GM19372 (cell line): Measurements from ENCODE around the gene NHSL2.

Experiments used
- ATAC-seq: cut with Tn5 transposase; IDR thresholded peaks from one replicate; pipeline ENCODE4 v1.9.1; 2021; ENCODE audit warnings: mild to moderate bottlenecking, low read depth, moderate library complexity; ENCODE audit not compliant: unreplicated experiment

NHSL2 gene

DNA sequence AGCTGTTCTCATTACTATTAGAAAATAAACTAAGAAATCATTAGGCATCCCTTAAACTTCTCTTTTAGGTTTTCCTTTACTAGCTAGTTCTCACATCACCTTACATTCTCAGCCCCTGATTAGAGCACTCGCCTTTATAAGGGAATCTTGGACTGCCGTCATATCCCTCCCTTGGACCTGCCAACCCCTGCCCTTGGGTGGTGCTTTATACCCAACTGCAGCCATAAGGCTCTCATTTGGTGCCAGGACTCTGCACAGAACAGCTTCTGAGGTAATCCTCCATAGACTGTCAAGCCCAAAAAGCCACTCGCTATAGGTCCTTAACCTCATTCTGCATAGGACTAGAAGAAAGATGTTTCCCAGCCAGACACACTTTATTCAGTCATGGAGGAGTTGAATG, 67.5 kb downstream of the NHSL2 start:
- no peak for ATAC-seq

DNA sequence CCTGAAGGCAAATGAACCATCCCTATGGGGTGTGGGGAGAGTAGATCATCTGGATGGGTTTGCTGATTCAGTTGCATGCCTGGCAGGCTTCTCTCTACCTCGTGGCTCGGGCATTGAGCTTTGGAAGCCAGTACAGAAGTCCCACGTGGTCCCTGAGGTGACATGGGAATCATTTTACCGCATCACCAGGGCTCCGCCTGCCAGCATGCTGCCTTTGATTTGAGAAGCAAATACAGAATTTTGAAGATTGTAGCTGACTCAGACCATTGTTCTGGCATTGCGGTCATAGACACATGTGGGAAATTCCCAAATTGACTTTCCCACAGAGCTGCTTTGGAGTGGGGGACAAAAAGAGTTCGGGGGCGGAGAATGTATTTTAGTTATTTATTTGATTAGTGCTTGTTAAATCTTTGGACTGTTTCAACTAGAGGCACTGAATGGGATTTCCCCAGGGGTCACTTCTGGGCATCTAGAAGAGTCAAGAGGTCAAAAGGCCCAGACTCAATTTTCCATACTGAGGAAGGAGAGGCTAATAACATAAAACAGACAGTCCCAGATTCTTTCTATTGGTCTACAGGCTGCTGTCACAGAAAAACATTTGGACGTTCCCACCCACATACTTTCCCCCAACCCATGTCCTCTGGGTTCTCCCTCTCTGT, 79.3 kb downstream of the NHSL2 start:
- ATAC-seq: no peak

DNA sequence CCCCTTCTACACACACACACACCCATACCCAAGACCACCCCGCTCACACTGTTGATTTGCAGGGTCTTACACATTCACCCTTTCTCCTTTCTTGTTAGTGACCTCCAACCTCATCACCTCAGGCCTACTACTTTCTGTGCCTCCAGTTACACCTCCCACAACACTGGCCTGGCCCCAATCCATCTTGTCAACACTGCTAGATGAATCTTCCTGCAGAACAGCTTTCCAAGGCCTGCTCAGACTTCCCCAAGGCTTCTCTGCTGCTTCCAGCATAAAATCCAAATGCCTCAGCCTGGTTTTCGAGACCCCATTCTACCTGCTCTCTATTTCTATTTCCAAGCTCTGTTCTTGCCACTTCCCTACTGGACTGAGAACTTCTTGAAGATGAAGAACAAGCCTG, 79.9 kb downstream of the NHSL2 start:
- ATAC-seq: no peak

DNA sequence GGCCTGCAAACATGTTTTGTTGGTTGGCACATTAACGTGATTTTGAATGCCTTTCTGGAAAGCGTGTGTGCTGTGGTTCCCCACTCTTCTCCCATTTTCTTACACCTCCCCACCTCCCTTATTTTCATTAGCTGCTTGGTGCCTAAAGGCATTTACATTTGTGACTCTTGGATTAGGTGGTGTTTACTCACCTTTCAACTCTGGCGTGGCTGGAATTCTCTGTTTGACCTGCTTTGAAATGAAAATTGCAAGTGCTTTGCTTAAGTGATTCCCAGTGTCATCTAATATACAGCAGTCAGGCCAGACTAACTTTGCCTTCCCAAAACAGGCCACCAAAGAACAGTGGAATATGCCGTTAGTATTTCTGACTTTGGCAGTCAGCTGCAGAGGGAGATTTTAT, 80.5 kb downstream of the NHSL2 start:
- ATAC-seq: no peak

DNA sequence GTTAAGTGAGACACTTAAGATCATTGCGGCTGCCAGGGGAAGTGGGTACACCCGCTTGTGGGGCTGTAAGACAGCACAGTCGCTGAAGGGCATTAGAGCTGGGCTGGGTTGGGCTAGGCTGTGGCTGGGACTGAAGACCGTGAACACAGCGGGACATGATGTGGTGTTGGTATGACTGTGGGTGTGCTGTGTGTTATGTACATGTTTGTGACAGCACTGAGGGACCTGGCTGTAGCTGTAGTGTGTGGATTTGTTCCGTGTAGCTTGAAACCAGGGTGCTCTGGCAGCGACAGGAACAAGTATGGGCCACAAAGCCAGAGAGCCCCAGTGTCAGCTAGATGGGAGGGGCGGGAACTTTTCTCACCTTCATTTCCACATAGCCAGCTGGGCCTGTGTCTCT, 82.1 kb downstream of the NHSL2 start:
- no peak for ATAC-seq

DNA sequence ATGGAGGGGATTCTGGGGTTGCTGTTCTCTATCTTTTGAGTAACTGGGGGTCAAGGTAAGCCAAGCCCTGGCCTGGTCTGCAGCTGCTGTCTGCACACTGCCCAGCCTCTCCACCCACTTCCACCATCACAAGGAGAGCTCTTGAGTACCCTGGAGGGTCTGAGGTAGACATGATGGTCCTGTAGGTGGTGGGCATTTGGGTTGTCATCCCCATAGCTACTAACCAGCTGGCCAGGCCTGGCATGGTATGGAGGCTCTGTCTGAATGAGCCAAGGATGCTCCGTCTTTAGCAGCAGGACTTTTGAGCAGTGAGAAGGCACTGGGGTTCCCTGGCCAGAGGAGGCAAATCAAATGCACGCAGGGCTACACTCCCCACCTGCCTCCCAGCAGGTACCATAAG, 82.7 kb downstream of the NHSL2 start:
- ATAC-seq: no peak

DNA sequence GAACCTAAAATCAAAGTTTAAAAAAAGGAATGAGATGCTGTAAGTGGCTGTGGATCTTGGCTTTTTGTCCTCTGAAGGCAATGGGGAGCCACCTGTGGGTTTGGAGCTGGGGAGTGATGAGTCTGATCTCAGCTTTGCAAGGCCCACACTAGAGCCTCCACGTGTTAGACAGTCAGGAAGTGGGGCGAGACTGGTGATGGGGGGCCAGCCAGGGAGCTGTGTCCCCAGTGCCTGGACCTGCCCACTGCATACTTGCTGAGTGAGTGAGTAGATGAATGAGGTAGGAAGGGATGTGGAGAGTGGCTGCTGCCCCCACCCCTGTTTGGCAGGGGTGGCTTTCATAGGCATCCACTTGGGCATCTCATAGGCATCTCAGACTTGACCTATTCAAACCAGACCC, 84.0 kb downstream of the NHSL2 start:
- no peak for ATAC-seq

DNA sequence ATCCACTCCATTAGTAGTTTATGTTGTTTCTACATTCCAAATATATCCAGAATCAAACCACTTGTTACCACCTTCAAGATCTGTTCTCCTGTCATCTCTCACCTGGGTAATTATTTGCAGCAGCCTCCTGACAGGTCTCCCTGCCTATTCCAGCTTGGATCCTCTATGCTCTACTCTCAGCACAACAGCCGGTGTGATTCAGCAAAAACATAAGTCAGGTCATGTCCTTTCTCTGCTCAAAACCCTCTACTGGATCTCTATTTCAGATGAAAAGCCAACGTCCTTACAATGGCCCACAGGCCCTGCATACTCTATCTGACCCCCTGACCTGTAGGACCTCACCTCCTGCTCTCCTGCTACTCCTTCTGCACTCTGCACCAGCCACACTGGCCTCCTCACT, 84.5 kb downstream of the NHSL2 start:
- no peak for ATAC-seq

DNA sequence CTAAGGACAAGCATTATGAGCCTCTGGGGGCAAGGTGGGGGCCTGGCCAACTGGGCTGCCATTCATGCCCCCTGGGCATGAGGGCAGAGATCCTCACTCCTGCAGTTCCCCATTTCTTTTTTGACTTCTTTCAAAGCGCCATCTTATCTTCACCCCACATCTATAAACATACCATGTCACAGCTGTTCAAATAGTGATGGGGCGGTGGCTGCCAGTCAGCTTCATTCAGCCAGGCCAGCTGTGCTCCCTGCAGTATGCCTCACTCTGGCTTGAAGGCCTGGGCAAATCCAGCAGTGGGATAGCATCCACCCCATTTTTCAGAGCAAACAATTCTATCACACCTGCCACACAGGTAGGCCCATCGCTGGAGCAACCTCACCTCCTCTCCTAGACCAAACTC, 85.5 kb downstream of the NHSL2 start:
- ATAC-seq: no peak

DNA sequence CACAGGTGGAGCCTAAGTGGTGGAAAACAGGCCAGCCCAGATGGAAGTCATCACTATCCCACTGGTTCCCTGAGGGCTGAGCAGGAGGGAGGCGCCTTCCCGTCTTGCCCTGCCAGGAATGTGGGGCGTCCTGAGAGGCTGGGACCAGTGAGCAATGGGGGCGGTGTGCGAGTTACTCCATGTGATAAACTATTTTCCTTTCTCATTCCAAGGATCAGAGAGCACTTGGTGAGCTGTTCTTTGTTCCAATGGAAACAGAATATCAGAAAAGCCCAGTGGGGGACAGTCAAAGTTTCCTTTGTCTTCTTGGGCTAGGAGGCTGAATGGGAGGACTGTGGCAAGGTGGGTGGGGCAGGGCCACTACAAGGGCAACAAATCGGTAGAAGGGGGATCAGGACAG, 86.2 kb downstream of the NHSL2 start:
- ATAC-seq: no peak

DNA sequence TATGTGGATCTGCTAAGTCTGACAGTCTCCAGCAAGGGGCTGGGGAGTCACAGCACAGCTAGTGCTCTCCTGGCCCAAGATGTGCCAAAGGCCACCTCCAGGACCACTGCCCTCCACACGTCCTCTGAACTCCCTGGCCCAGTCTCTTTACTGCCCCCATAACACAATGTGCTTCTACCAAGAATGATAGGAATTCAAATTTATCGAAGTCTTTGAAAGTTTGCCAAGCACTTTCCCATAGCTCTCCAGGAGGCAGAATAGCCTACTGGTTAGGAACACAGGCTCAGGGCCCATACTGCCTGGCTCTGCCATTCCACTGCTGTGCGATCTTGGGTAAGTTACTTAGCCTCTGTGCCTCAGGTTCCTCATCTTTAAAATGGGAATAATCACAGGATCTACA, 86.7 kb downstream of the NHSL2 start:
- ATAC-seq: no peak

DNA sequence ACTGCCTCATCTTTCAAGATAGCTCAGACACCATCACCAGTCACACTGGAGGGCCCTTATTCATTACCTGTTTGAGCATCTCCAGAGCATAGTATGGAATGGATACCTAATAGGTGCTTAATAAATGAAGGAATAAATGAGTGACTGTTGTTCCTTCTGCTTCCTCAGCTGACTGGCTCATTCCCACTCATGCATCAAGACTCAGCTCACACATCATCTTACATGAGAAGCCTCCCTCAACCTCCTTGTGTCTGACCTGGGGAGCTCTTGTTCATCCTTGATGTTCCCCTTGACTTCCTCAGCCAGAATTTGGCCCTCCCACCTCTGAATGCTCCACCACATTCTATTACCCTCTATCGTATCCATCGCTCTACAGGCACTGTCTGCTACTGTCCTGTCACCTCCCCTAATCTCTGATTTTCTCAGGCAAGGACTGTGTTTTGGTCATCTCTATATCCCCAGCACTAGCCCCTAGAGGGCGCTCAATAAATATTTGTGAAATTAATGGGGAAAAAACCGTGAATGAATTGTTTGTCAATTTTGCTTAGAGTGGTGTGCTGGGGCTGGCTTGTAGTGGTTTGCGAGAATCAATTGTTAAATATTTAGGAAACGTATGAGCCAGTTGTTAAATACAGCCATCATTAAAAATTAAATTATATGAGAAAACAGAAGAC, 88.3 kb downstream of the NHSL2 start:
- no peak for ATAC-seq

DNA sequence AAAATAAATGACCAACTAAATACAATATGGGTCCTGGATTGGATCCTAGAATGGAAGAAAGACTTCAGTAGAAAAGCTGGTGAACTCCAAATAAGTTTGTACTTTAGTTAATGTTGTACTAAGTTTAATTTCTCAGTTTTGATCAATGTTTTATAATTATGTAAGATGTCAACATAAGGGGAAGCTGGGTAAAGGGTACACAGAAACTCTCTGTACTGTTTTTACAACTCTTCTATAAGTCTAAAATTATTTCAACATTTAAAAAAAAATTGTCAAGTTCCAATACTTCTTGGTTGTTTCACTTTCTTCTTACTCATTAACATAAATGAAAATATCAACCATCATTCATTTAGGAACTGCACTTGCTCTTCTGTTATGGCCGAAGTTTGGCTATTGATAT, 88.9 kb downstream of the NHSL2 start:
- ATAC-seq: no peak

DNA sequence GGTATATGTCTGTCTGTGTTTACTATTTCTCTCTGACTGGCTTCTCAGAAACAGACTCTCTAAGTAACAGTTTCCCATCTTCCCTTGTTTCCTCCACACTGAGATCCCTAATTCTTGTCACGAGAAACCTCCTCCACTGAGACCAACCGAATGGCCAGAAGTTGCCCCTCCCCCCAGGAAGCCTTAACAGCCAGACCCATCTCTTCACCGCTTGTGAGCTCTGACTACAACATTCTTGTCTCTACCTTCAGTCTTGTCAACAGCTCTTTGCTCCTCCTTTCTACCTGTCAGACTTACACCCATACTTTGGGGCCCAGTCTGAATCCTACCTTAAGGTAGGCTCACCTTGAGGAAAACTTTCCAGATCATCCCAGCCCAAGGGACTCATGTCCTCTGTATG, 90.8 kb downstream of the NHSL2 start:
- no peak for ATAC-seq

DNA sequence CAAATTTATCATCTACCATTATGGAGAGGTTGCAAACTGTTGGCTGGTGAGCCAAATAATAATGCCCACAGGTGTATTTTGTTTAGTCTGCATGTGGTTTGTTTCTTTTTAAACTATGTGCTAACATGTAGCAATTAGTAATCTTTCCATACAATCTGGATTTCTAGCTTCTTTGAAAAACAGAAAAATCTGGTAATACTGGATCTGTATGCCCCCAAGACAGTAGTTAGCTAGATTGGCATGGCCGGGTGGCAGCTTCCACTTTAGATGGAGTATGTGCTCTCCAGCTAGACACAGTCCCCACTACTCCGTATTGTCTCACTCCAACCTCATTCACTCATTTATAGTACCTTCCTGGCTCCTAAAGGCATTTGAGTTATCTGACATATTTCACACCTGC, 91.3 kb downstream of the NHSL2 start:
- no peak for ATAC-seq

DNA sequence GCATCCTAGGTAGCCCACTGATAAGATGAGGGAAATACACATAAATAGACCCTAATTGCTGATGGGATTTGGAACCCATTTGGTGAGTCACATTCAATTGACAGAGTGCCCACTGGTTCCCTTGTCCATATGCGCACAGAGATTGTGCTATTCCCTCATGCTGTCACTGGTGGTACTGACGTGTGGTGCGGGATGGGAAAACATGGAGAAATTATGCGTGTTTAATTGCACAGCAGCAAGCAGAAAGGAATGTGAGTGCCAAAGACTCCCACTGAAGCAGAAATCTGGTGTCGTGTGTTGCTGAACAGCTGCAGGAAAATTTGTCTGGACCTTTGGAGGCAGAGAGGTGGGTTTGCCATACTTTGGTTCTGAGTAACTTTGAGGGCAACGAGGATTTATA, 92.2 kb downstream of the NHSL2 start:
- no peak for ATAC-seq

DNA sequence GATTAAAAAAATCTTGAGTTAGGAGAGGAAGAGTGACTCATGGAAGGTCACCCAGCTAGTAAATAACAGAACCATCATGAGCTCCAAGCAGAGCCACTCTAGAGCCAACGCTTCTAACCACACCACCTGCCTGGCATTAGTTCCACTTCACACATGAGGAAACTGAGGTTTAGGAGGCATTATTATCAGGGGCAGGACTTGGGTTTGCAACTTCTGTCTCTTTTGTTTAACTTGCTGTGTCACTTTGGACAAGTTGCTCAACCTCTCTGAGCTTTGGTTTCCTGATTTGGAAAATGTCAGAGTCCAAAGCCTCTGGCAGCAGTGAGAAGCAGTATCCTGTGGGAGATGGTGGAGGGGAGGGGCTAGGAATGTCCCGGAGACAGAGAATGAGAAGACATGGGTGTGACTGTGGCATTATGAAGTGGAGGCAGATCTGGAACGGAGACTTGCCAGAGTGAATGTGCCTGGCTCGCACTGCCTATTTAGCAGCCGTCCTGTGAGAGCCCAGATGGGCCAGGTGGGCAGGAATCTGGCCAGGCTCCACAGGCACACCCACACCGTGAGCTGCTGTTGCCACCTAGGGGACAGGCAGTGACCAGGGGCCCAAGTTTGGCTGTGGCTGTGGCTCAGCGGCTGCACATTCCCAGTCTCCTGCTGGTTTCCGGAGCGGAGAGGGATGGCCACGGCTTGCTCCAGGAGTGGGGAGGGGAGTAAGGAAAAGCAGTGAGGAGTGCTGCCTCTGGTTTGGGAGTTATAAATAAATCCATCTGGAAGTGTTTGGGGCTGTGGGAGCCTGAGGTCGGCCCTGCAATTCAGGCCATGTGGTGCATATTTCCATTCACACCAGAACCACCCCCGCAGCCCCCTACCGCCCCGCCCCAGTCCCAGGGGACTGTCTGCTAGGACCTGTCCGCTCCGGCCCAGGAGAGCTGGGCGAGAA, 93.4 kb downstream of the NHSL2 start:
- ATAC-seq: no peak

DNA sequence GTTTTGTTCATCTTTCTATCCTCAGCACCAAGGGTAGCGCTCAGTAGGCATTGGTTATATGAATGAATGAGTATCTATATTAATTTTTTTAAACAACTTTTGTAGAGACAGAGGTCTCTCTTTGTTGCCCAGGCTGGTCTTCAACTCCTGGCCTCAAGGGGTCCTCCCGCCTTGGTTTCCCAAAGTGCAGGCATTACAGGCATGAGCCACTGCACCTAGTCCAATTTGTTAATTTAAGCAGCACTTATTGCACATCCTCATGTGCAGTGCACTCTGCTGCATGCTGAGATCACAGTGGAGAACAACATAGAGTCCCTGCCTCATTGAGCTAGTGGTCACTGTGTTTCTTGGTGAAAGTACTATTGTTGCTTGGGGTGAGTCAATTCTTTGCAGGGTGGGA, 94.4 kb downstream of the NHSL2 start:
- ATAC-seq: no peak

DNA sequence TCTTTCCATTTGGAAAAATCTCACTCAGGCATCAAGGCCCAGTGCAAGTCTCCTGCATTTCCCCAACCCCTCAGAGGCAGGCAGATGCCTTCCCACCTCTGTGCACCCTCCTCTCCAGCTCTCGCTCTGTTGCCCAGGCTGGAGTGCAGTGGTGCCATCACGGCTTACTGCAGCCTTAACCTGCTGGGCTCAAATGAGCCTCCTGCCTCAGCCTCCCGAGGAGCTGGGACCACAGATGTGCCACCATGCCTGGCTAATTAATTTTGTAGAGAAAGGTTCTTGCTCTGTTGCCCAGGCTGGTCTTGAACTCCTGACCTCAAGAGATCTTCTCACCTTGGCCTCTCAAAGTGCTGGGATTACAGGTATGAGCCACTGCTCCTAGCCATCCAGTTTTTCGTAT, 95.8 kb downstream of the NHSL2 start:
- no peak for ATAC-seq

DNA sequence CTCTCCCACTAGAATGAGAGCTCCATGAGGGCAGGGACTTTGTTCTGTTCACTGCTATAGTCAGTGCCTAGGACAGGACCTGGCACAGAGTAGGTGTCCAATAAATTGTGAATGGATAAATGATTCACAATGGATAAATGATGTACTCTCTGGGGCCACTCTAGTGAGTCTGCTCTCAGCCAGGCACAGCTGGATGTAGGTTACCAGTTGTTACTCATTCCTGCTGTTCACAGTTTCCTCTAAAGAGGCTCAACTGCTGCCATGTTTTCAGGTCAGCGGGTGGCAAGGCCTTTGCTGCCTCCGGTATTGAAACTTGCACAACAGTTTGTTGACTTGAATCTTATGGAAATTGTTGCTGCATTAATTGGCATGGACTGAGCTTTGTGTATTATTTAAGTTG, 99.1 kb downstream of the NHSL2 start:
- ATAC-seq: no peak

DNA sequence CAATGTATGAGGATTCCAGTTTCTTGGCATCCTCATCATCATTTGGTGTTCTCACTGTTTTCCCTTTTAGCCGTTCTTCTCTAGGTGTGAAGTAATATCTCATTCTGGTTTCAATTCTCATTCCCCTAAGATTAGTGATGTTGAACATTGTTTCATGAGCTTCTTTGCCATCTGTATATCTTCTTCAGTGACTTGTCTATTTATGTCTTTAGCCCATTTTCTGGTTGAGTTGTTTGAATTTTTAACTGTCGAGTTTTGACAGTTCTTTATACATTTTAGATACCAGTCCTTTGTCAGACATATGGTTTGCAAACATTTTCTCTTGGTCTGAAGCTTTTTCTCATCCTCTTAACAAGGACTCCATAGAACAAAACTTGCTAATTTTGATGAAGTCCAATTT, 101.1 kb downstream of the NHSL2 start:
- no peak for ATAC-seq

DNA sequence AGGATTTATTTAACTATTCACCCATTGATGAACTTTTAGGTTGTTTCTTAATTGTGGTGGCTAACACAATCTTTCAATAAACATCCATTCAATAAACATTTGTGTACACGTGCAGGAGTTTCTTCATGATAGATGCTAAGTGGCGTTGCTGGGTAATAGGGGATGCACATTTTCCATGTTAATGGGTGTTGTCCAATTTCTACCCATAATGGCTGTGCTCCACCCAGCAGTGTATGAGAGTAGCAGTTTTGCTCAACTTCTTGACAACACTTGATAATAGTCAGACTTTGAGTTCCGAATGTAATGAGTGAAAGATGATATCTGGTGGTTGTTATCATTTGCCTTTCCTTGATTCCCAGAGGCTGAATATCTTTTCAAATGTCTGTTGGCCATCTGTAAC, 104.7 kb downstream of the NHSL2 start:
- ATAC-seq: no peak
